ENCODE results near the gene MCU.

- TF ChIP-seq CTCF (conservative IDR thresholded peaks at IDR 0.05; ENCODE audit: low read depth, low read length), result no peak
- no peak for TF ChIP-seq EZH2 (IDR thresholded peaks at IDR 0.05; ENCODE audit: borderline replicate concordance, low read depth, low read length, poor library complexity, severe bottlenecking)
Measured at GRCh38 chr10:72729528-72729927, 37.6 kb downstream of the MCU start.

All from A673 (cell line).